ENCODE measurements around the gene C6orf132.

- no peak for TF ChIP-seq FOXM1 (IDR thresholded peaks at IDR 0.05; ENCODE audit: borderline replicate concordance)
- no peak for TF ChIP-seq TARDBP (IDR thresholded peaks at IDR 0.05)
- no peak for TF ChIP-seq SP1 (IDR thresholded peaks at IDR 0.05)
- TF ChIP-seq SUZ12 (IDR thresholded peaks at IDR 0.05), result no peak
- no peak for TF ChIP-seq ARNT (IDR thresholded peaks at IDR 0.05)
Observed at GRCh38 chr6:42158011-42158410, 15.6 kb upstream of the C6orf132 start.

Measured in HEK293T (cell line).